Amniotic epithelial cell (primary cell): ENCODE data around the gene CYS1.
"Not testable (repeated sequence)": the region's sequence is repeated elsewhere in the genome, so short reads cannot be mapped to it uniquely, and the experiment has no call there.

Experiments
- DNase-seq: peaks from one replicate; pipeline ENCODE4 v3.0.0-alpha.2; 2010; ENCODE audit warnings: low read depth

The CYS1 gene

GRCh38 chr2:10091889-10092244 is 11.7 kb upstream of the CYS1 start:
- DNase-seq = not testable (repeated sequence)

GRCh38 chr2:10091182-10091888 is 11.1 kb upstream of the CYS1 start:
- DNase-seq = no peak

- DNase-seq = no peak
Observed at GRCh38 chr2:10089565-10090190, 9.5 kb upstream of the CYS1 start.

- no peak for DNase-seq
Observed at GRCh38 chr2:10087360-10087759, 7.1 kb upstream of the CYS1 start.

GRCh38 chr2:10086950-10087349 is 6.7 kb upstream of the CYS1 start:
- no peak for DNase-seq

- no peak for DNase-seq
Observed at GRCh38 chr2:10085668-10086059, 5.5 kb upstream of the CYS1 start.

GRCh38 chr2:10085043-10085667 is 4.9 kb upstream of the CYS1 start:
- DNase-seq = no peak

- no peak for DNase-seq
Observed at GRCh38 chr2:10084223-10084865, 4.1 kb upstream of the CYS1 start.

- DNase-seq = no peak
Observed at GRCh38 chr2:10083692-10084211, 3.5 kb upstream of the CYS1 start.

- DNase-seq = no peak
Observed at GRCh38 chr2:10083046-10083445, 2.8 kb upstream of the CYS1 start.

- no peak for DNase-seq
Observed at GRCh38 chr2:10080536-10081304, 509 bp upstream of the CYS1 start.

- peak; percentile 38 for DNase-seq
Observed at GRCh38 chr2:10079266-10079869, 843 bp downstream of the CYS1 start.

- DNase-seq = no peak
Observed at GRCh38 chr2:10078704-10079265, 1.4 kb downstream of the CYS1 start.

- DNase-seq = no peak
Observed at GRCh38 chr2:10078001-10078400, 2.2 kb downstream of the CYS1 start.

- DNase-seq = no peak
Observed at GRCh38 chr2:10076988-10077527, 3.2 kb downstream of the CYS1 start.

- no peak for DNase-seq
Observed at GRCh38 chr2:10076511-10076910, 3.7 kb downstream of the CYS1 start.

- no peak for DNase-seq
Observed at GRCh38 chr2:10075571-10076209, 4.5 kb downstream of the CYS1 start.

GRCh38 chr2:10075101-10075500 is 5.1 kb downstream of the CYS1 start:
- DNase-seq = no peak

- DNase-seq = no peak
Observed at GRCh38 chr2:10073706-10074105, 6.5 kb downstream of the CYS1 start.

- DNase-seq = peak; percentile 81
Observed at GRCh38 chr2:10072656-10073480, 7.3 kb downstream of the CYS1 start.
